Fibroblast of pulmonary artery (primary cell): ENCODE results near the gene SUV39H2.

ENCODE experiments used
- DNase-seq: peaks from one replicate; pipeline ENCODE4 v3.0.0-alpha.2; 2010; ENCODE audit warnings: low read depth
- H3K4me3 ChIP-seq: replicated peaks from 2 replicates; pipeline ENCODE4 v1.5.1; 2011; ENCODE audit warnings: low read depth, mild to moderate bottlenecking, control low read depth, low read length, moderate library complexity
- CTCF ChIP-seq: IDR thresholded peaks from 2 replicates; pipeline ENCODE4 v1.5.1; 2011; ENCODE audit warnings: mild to moderate bottlenecking, control low read depth, low read length, inconsistent platforms; ENCODE audit errors: missing control alignments

Gene SUV39H2

GRCh38 chr10:14878266-14879123, at the start of gene SUV39H2:
Gene SUV39H2 (plus strand): TSS chr10:14878866. CDS start chr10:14878889, 23 bp downstream.
- peak; percentile 95 for DNase-seq
- no peak for TF ChIP-seq CTCF
- H3K4me3 ChIP-seq, result peak within 1 kb of the TSS; percentile 80

GRCh38 chr10:14833106-14833505, 45.6 kb upstream of the SUV39H2 start:
- no peak for DNase-seq
- H3K4me3 ChIP-seq, result no peak overlapping the region
- no peak for TF ChIP-seq CTCF

- H3K4me3 ChIP-seq, result no peak overlapping the region
- TF ChIP-seq CTCF, result no peak
- DNase-seq, result no peak
Measured at GRCh38 chr10:14836208-14836607, 42.5 kb upstream of the SUV39H2 start.

- no peak for TF ChIP-seq CTCF
- DNase-seq, result no peak
- H3K4me3 ChIP-seq, result peak overlapping the region; percentile 95
Measured at GRCh38 chr10:14837003-14837756, 41.5 kb upstream of the SUV39H2 start.

- TF ChIP-seq CTCF, result no peak
- peak within 1 kb of the TSS; percentile 95 for H3K4me3 ChIP-seq
- peak; percentile 100 for DNase-seq
Measured at GRCh38 chr10:14837757-14838581, 40.7 kb upstream of the SUV39H2 start, which contains the start of the genes CDNF, HSPA14 and MSANTD7. Gene CDNF (minus strand): TSS chr10:14838037. CDS start chr10:14837946, 91 bp downstream. Gene HSPA14 (plus strand): TSS chr10:14838306. CDS start chr10:14838403, 97 bp downstream. Gene MSANTD7 (plus strand): TSS chr10:14838306. CDS start chr10:14842285, 3,979 bp downstream.

GRCh38 chr10:14838582-14839304, 39.9 kb upstream of the SUV39H2 start:
- no peak for TF ChIP-seq CTCF
- H3K4me3 ChIP-seq, result peak overlapping the region; percentile 95
- DNase-seq, result peak; percentile 16
